Fibroblast of lung (primary cell): Measurements from ENCODE around the gene SH2D1B. TPM values are rescaled to one million over a fixed set of nuclear protein-coding genes. Genes with fewer than 3 reads are reported as not detected.

Experiments
- DNase-seq, 2 donors: peaks; one replicate each; pipeline versions ENCODE4 v3.0.0 to v3.0.0-alpha.2; 2010; ENCODE audit warnings: low read depth in 2 of 2
- H2AFZ ChIP-seq: 2 replicates; pipeline ENCODE4 v1.5.1; 2012; ENCODE audit warnings: low read length, control low read depth, inconsistent platforms
- H3K27ac ChIP-seq: 2 replicates; pipeline ENCODE4 v1.5.1; 2011; ENCODE audit warnings: low read length, control low read depth; ENCODE audit not compliant: insufficient read depth
- H3K27me3 ChIP-seq: 2 replicates; pipeline ENCODE4 v1.5.1; 2011; ENCODE audit warnings: mild to moderate bottlenecking, low read length; ENCODE audit not compliant: control insufficient read depth, insufficient read depth
- H3K36me3 ChIP-seq: 2 replicates; pipeline ENCODE4 v1.5.1; 2011; ENCODE audit warnings: low read length; ENCODE audit not compliant: control insufficient read depth, insufficient read depth
- H3K4me1 ChIP-seq: 2 replicates; pipeline ENCODE4 v1.5.1; 2011; ENCODE audit warnings: low read length; ENCODE audit not compliant: control insufficient read depth, insufficient read depth; ENCODE audit errors: extremely low read depth
- H3K4me2 ChIP-seq: 2 replicates; pipeline ENCODE4 v1.5.1; 2011; ENCODE audit warnings: low read length, control low read depth; ENCODE audit not compliant: insufficient read depth; ENCODE audit errors: extremely low read depth
- H3K4me3 ChIP-seq, 4 experiments: fragments of 200-600 bp in 1 of 4; sonication (generic) in 1 of 4; replicated peaks in 1 of 4; 2 replicates each; pipeline ENCODE4 v1.5.1; 2011 to 2016; ENCODE audit warnings: low read length in 4 of 4, low read depth in 3 of 4, mild to moderate bottlenecking in 3 of 4, control low read depth in 2 of 4, inconsistent platforms in 1 of 4, mixed read lengths in 1 of 4; ENCODE audit not compliant: insufficient read depth in 1 of 4; ENCODE audit errors: control extremely low read depth in 1 of 4
- H3K79me2 ChIP-seq: 2 replicates; pipeline ENCODE4 v1.5.1; 2012; ENCODE audit warnings: mild to moderate bottlenecking, low read length, inconsistent platforms; ENCODE audit not compliant: control insufficient read depth, insufficient read depth
- H3K9ac ChIP-seq: 2 replicates; pipeline ENCODE4 v1.5.1; 2011; ENCODE audit warnings: mild to moderate bottlenecking, low read length, control low read depth; ENCODE audit not compliant: insufficient read depth
- H3K9me3 ChIP-seq: 2 replicates; pipeline ENCODE4 v1.5.1; 2012; ENCODE audit warnings: low read depth, low read length; ENCODE audit not compliant: control insufficient read depth, insufficient read depth
- H4K20me1 ChIP-seq: 2 replicates; pipeline ENCODE4 v1.5.1; 2011; ENCODE audit warnings: low read length; ENCODE audit not compliant: control insufficient read depth, insufficient read depth; ENCODE audit errors: extremely low read depth
- CTCF ChIP-seq, 2 donors: IDR thresholded peaks in 1 of 2; conservative IDR thresholded peaks in 1 of 2; 1 replicate in 1 of 2; 2 replicates in 1 of 2; pipeline ENCODE4 v1.5.1; 2011 to 2012; ENCODE audit warnings: low read length in 2 of 2, control low read depth in 1 of 2, inconsistent platforms in 1 of 2, low read depth in 1 of 2, mild to moderate bottlenecking in 1 of 2
- EZH2 ChIP-seq: IDR thresholded peaks from 2 replicates; pipeline ENCODE4 v1.5.1; 2012; ENCODE audit warnings: low read length, control low read depth, mild to moderate bottlenecking; ENCODE audit errors: missing control alignments
- polyA plus RNA-seq, 2 donors: library from polyadenylated mRNA; depleted of rRNA in 1 of 2; stranded (reverse) in 1 of 2; unstranded in 1 of 2; fragments of >200 nt; gene quantifications; 2 replicates each; pipeline ENCODE4 v1.2.1, GENCODE V29; 2011 to 2012; ENCODE audit warnings: missing spikeins in 1 of 2
- total RNA-seq: library from RNA; depleted of rRNA; stranded (reverse); fragments of >200 nt; gene quantifications from 2 replicates; pipeline ENCODE4 v1.2.1, GENCODE V29; 2014

SH2D1B gene
- total and polyA plus RNA-seq, 2 donors (not counting 1 experiment from before 2014, with no cell fraction given) = not detected

DNA sequence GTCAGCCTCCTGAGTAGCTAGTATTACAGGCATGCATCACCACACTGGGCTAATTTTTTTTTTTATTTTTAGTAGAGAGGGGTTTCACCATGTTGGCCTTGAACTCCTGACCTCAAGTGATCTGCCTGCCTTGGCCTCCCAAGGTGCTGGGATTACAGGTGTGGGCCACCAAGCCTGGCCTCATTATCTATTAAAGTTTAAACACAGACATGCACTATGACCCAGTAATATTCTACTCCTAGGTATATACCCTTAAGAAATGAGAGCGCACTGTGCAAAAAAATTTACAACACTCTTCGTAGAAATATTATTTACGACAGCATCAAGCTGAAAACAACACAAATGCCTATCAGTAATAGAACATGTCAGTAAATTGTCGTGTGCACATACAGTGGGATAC lies 18.6 kb upstream of the SH2D1B start:
- TF ChIP-seq EZH2 = no peak
- TF ChIP-seq CTCF (conservative IDR thresholded peaks at IDR 0.05 in 1 of 2, IDR thresholded peaks at IDR 0.05 in 1 of 2; ENCODE audit: low read depth in 1 of 2, low read length in 2 of 2) = no peak
- no peaks in the 10 kb centered on the region for H3K27me3 ChIP-seq
- no peaks in the 10 kb centered on the region for H3K4me1 ChIP-seq
- H3K36me3 ChIP-seq = no peaks in the 10 kb centered on the region
- H3K9ac ChIP-seq = no peak overlapping the region
- H3K4me2 ChIP-seq = no peak overlapping the region
- no peaks in the 10 kb centered on the region for H4K20me1 ChIP-seq
- no peak for DNase-seq
- no peak overlapping the region for H3K4me3 ChIP-seq
- H3K27ac ChIP-seq = no peak overlapping the region
- no peak overlapping the region for H2AFZ ChIP-seq
- no peaks in the 10 kb centered on the region for H3K9me3 ChIP-seq
- no peaks in the 10 kb centered on the region for H3K79me2 ChIP-seq

DNA sequence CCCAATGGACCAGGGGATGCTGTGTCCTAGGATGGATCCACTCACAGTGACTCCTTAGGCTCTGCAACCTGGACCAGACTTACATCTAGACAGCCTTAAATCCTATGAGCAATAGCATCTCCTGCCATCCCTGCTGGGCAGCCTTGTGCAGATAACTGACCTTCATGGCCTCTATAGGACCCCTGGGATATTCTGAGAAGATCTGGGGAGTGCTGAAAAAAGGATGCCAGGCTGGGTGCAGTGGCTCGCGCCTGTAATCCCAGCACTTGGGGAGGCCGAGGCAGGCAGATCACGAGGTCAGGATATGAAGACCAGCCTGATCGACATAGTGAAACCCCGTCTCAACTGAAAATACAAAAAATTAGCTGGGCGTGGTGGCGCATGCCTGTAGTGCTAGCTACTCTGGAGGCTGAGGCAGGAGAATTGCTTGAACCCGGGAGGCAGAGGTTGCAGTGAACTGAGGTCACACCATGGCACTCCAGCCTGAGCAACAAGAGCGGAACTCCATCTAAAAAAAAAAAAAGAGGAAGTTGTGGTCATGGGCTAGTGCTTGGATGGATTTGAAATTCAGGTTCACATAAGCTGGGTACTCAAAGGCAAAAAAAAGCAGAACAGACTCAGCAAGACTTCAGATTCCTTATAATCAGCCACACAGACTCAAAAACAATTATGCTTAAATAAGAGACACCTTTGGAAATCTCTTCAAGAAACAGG lies 10.9 kb upstream of the SH2D1B start:
- DNase-seq = no peak
- H3K4me3 ChIP-seq = no peak overlapping the region
- no peak for TF ChIP-seq CTCF (conservative IDR thresholded peaks at IDR 0.05 in 1 of 2, IDR thresholded peaks at IDR 0.05 in 1 of 2; ENCODE audit: low read depth in 1 of 2, low read length in 2 of 2)
- no peak for TF ChIP-seq EZH2
- no peak overlapping the region for H3K27ac ChIP-seq
- H3K36me3 ChIP-seq = no peaks in the 10 kb centered on the region
- no peaks in the 10 kb centered on the region for H3K9me3 ChIP-seq
- H3K79me2 ChIP-seq = no peaks in the 10 kb centered on the region
- no peak overlapping the region for H2AFZ ChIP-seq
- no peaks in the 10 kb centered on the region for H3K27me3 ChIP-seq
- no peak overlapping the region for H3K9ac ChIP-seq
- H3K4me2 ChIP-seq = no peak overlapping the region
- no peaks in the 10 kb centered on the region for H4K20me1 ChIP-seq
- no peaks in the 10 kb centered on the region for H3K4me1 ChIP-seq

GRCh38 chr1:162421258-162422164 lies 9.6 kb upstream of the SH2D1B start:
- no peak for TF ChIP-seq CTCF (conservative IDR thresholded peaks at IDR 0.05 in 1 of 2, IDR thresholded peaks at IDR 0.05 in 1 of 2; ENCODE audit: low read depth in 1 of 2, low read length in 2 of 2)
- no peak for TF ChIP-seq EZH2
- no peak overlapping the region for H2AFZ ChIP-seq
- no peak for DNase-seq

More at GRCh38 chr1:162421258-162422164, 9.6 kb upstream of the SH2D1B start:
- no peaks in the 10 kb centered on the region for H3K4me1 ChIP-seq
- no peak overlapping the region for H3K9ac ChIP-seq
- H3K9me3 ChIP-seq = no peaks in the 10 kb centered on the region
- no peaks in the 10 kb centered on the region for H3K27me3 ChIP-seq
- no peaks in the 10 kb centered on the region for H3K36me3 ChIP-seq
- H3K4me2 ChIP-seq = no peak overlapping the region
- no peaks in the 10 kb centered on the region for H3K79me2 ChIP-seq
- H3K27ac ChIP-seq = no peak overlapping the region
- no peak overlapping the region for H3K4me3 ChIP-seq
- no peaks in the 10 kb centered on the region for H4K20me1 ChIP-seq
